ENCODE measurements around the gene ALDH1B1. TPM values are rescaled to one million over a fixed set of nuclear protein-coding genes. Genes with fewer than 3 reads are reported as not detected.

The ALDH1B1 gene
- total and polyA plus RNA-seq, 12 donors, result 4.0 to 30.2 (median 17.2) TPM

GRCh38 chr9:38344566-38345324, 47.8 kb upstream of the ALDH1B1 start:
- intact Hi-C loops (cut with DNase I), result loop anchor here in 3 of 10 donors (10.0 kb wide), 3 partner anchors 50 to 260 kb away; no protein-coding TSS in a partner anchor
- Histone ChIP-seq H3K36me3 (no peaks in the 10 kb centered on the region), H3K27me3 (peaks cover 0 to 6% (median 0%) of the 10 kb centered on the region in 7 donors), H3K9me3 (no peaks in the 10 kb centered on the region), H3K4me3 (no peak overlapping the region), H3K4me1 (no peaks in the 10 kb centered on the region), H3K27ac (no peak overlapping the region)
- no peak for DNase-seq
- ATAC-seq, result no peak
- WGBS, 2 donors, result 69 to 84% methylated on average over 7 of the region's 7 CpGs
- TF ChIP-seq CTCF (IDR thresholded peaks at IDR 0.05), result no peak

- ATAC-seq, result no peak
- 85 to 88% methylated on average over 10 of the region's 10 CpGs for WGBS, 2 donors
- intact Hi-C loops (cut with DNase I), result loop anchor here in 3 of 10 donors (10.0 kb wide), 3 partner anchors 51 to 261 kb away; no protein-coding TSS in a partner anchor
Measured at GRCh38 chr9:38345851-38346755, 46.4 kb upstream of the ALDH1B1 start.

GRCh38 chr9:38346811-38347210, 45.7 kb upstream of the ALDH1B1 start:
- no peaks in the 10 kb centered on the region for H3K4me1 ChIP-seq
- no peak overlapping the region for H3K4me3 ChIP-seq
- no peaks in the 10 kb centered on the region for H3K9me3 ChIP-seq
- peaks cover 0 to 15% (median 3%) of the 10 kb centered on the region in 7 donors for H3K27me3 ChIP-seq
- WGBS, 2 donors, result 34 to 48% methylated on average over 7 of the region's 7 CpGs
- no peak overlapping the region for H3K27ac ChIP-seq
- ATAC-seq (no peak), DNase-seq (no peak)
- intact Hi-C loops (cut with DNase I), result loop anchor here in 3 of 10 donors (10.0 kb wide), 3 partner anchors 52 to 262 kb away; no protein-coding TSS in a partner anchor
- no peaks in the 10 kb centered on the region for H3K36me3 ChIP-seq
- no peak for TF ChIP-seq CTCF (IDR thresholded peaks at IDR 0.05)

More at GRCh38 chr9:38345851-38346755, 46.4 kb upstream of the ALDH1B1 start:
- H3K27ac ChIP-seq, result no peak overlapping the region
- TF ChIP-seq CTCF (IDR thresholded peaks at IDR 0.05), result no peak
- DNase-seq, result no peak
- H3K36me3 ChIP-seq, result no peaks in the 10 kb centered on the region
- H3K9me3 ChIP-seq, result no peaks in the 10 kb centered on the region
- no peaks in the 10 kb centered on the region for H3K4me1 ChIP-seq
- peaks cover 0 to 13% (median 3%) of the 10 kb centered on the region in 7 donors for H3K27me3 ChIP-seq
- H3K4me3 ChIP-seq, result no peak overlapping the region

GRCh38 chr9:38347271-38347671, 45.2 kb upstream of the ALDH1B1 start:
- intact Hi-C loops (cut with DNase I), result loop anchor here in 3 of 10 donors (10.0 kb wide), 3 partner anchors 52 to 262 kb away; no protein-coding TSS in a partner anchor
- DNase-seq, result no peak

More at GRCh38 chr9:38347271-38347671, 45.2 kb upstream of the ALDH1B1 start:
- no peaks in the 10 kb centered on the region for H3K9me3 ChIP-seq
- no peak overlapping the region for H3K27ac ChIP-seq
- no peak for ATAC-seq
- H3K4me3 ChIP-seq, result no peak overlapping the region
- WGBS, 2 donors, result 60 to 79% methylated on average over 2 of the region's 2 CpGs
- peaks cover 0 to 19% (median 3%) of the 10 kb centered on the region in 7 donors for H3K27me3 ChIP-seq
- TF ChIP-seq CTCF (IDR thresholded peaks at IDR 0.05), result no peak
- no peaks in the 10 kb centered on the region for H3K36me3 ChIP-seq
- no peaks in the 10 kb centered on the region for H3K4me1 ChIP-seq

Measured in heart right ventricle (tissue), 16 donors.